Measurements from ENCODE around the gene BAX. TPM values are rescaled to one million over a fixed set of nuclear protein-coding genes. Genes with fewer than 3 reads are reported as not detected.

Gene BAX
- total and polyA plus RNA-seq, 2 of the 13 experiments (the other 11 are each of a cell fraction or from before 2014, with no cell fraction given) = 139 to 176 TPM

- TF ChIP-seq TFAP4 (IDR thresholded peaks at IDR 0.05; ENCODE audit: borderline replicate concordance, low read depth) = peak; percentile 16; the same call in 1 of the 2 replicates
- no peak; the same call in 1 of the 2 replicates for TF ChIP-seq KAT7 (CRISPR knock-in tag; IDR thresholded peaks at IDR 0.05; ENCODE audit: borderline replicate concordance)
- TF ChIP-seq FOXO1 (CRISPR knock-in tag; IDR thresholded peaks at IDR 0.05) = peak; percentile 67
- TF ChIP-seq HDAC1 (CRISPR knock-in tag; IDR thresholded peaks at IDR 0.05) = peak; percentile 68
- peak; percentile 89 for TF ChIP-seq TGIF2 (CRISPR knock-in tag; IDR thresholded peaks at IDR 0.05)
- TF ChIP-seq ZNF7 (CRISPR knock-in tag; IDR thresholded peaks at IDR 0.05) = 0 out of 2 replicates have a peak, but pooled peaks have one; percentile 48
- TF ChIP-seq ZBED4 (CRISPR knock-in tag; IDR thresholded peaks at IDR 0.05; ENCODE audit: borderline replicate concordance) = peak; percentile 88
- TF ChIP-seq ZNF784 (CRISPR knock-in tag; IDR thresholded peaks at IDR 0.05; ENCODE audit: borderline replicate concordance) = peak; percentile 75; the same call in 1 of the 2 replicates
- TF ChIP-seq HNRNPH1 (optimal IDR thresholded peaks at IDR 0.05; ENCODE audit: low read depth, low read length) = no peak
- no peak; the same call in 1 of the 2 replicates for TF ChIP-seq ZBTB21 (CRISPR knock-in tag; IDR thresholded peaks at IDR 0.05)
- peak; percentile 55; the same call in 1 of the 2 replicates for TF ChIP-seq ONECUT2 (CRISPR knock-in tag; IDR thresholded peaks at IDR 0.05)
- TF ChIP-seq NRL (CRISPR knock-in tag; IDR thresholded peaks at IDR 0.05; ENCODE audit: borderline replicate concordance) = peak; percentile 50; the same call in 1 of the 2 replicates
- TF ChIP-seq ZBTB7B (CRISPR knock-in tag; IDR thresholded peaks at IDR 0.05) = peak; percentile 30; the same call in 1 of the 2 replicates
- TF ChIP-seq FOSL2 (CRISPR knock-in tag; IDR thresholded peaks at IDR 0.05) = peak; percentile 52
- TF ChIP-seq ZNF513 (CRISPR knock-in tag; conservative IDR thresholded peaks at IDR 0.05) = peak; percentile 98
- TF ChIP-seq ZNF577 (CRISPR knock-in tag; IDR thresholded peaks at IDR 0.05; ENCODE audit: borderline replicate concordance, low read depth) = no peak
- TF ChIP-seq PAF1 (CRISPR knock-in tag; IDR thresholded peaks at IDR 0.05) = no peak
- peak; percentile 60; the same call in 1 of the 2 replicates for TF ChIP-seq NR2C2 (CRISPR knock-in tag; IDR thresholded peaks at IDR 0.05; ENCODE audit: borderline replicate concordance)
- TF ChIP-seq HCFC1 (IDR thresholded peaks at IDR 0.05; ENCODE audit: low read depth, low read length) = peak; percentile 36
Observed at GRCh38 chr19:48965040-48965805, 10.5 kb downstream of the BAX start, which contains the start of gene FTL (continued).
